H54 (cell line): ENCODE measurements around the gene ADCY3.
"Not testable (repeated sequence)": the region's sequence is repeated elsewhere in the genome, so short reads cannot be mapped to it uniquely, and the experiment has no call there.

ENCODE experiments used
- DNase-seq: peaks from one replicate; pipeline ENCODE4 v3.0.0; 2011; ENCODE audit warnings: low spot score, mixed read lengths; ENCODE audit not compliant: insufficient read length
- FAIRE-seq: peaks from 3 replicates; lab custom pipeline; 2011; peaks lifted over from hg19 to GRCh38; lab: Jason Lieb, UNC
- POLR2A ChIP-seq: IDR thresholded peaks from 2 replicates; pipeline ENCODE4 v1.6.1; 2011; ENCODE audit warnings: low read depth, mild to moderate bottlenecking, low read length

Gene ADCY3

GRCh38 chr2:24814516-24814915, 105.5 kb downstream of the ADCY3 start:
- FAIRE-seq (no peak), DNase-seq (no peak)
- no peak for TF ChIP-seq POLR2A

- DNase-seq (no peak), FAIRE-seq (no peak)
- no peak for TF ChIP-seq POLR2A
Measured at GRCh38 chr2:24813691-24814137, 106.3 kb downstream of the ADCY3 start.

GRCh38 chr2:24809316-24810007, 110.6 kb downstream of the ADCY3 start:
- FAIRE-seq (no peak), DNase-seq (no peak)
- TF ChIP-seq POLR2A, result no peak

GRCh38 chr2:24806661-24807036, 113.4 kb downstream of the ADCY3 start:
- peak; percentile 36 for FAIRE-seq
- no peak for DNase-seq
- no peak for TF ChIP-seq POLR2A

GRCh38 chr2:24805811-24806660, 114.0 kb downstream of the ADCY3 start:
- DNase-seq, result not testable (repeated sequence)

GRCh38 chr2:24800487-24800886, 119.5 kb downstream of the ADCY3 start:
- not testable (repeated sequence) for FAIRE-seq, DNase-seq

More at GRCh38 chr2:24805811-24806660, 114.0 kb downstream of the ADCY3 start:
- not testable (repeated sequence) for FAIRE-seq

GRCh38 chr2:24797644-24798043, 122.4 kb downstream of the ADCY3 start:
- DNase-seq (no peak), FAIRE-seq (no peak)
- no peak for TF ChIP-seq POLR2A

GRCh38 chr2:24793761-24794435, 126.1 kb downstream of the ADCY3 start:
- DNase-seq (peak; percentile 23), FAIRE-seq (no peak)
- no peak for TF ChIP-seq POLR2A

GRCh38 chr2:24792874-24793760, 126.9 kb downstream of the ADCY3 start, which contains the start of the genes CENPO and PTRHD1:
CENPO (plus strand) TSS chr2:24793425; CDS start chr2:24793920, 495 bp downstream.
PTRHD1 (minus strand) TSS chr2:24793391; CDS start chr2:24793377, 14 bp downstream.
- peak; percentile 94 for DNase-seq
- peak; percentile 64; the same call in 1 of the 2 replicates for TF ChIP-seq POLR2A
- FAIRE-seq, result peak; percentile 30

GRCh38 chr2:24792542-24792873, 127.5 kb downstream of the ADCY3 start:
- FAIRE-seq, result no peak
- no peak for DNase-seq
- no peak for TF ChIP-seq POLR2A

- FAIRE-seq, result no peak
- no peak for TF ChIP-seq POLR2A
- DNase-seq, result no peak
Measured at GRCh38 chr2:24791452-24791851, 128.6 kb downstream of the ADCY3 start.

GRCh38 chr2:24788816-24789215, 131.2 kb downstream of the ADCY3 start:
- no peak for TF ChIP-seq POLR2A
- DNase-seq (no peak), FAIRE-seq (no peak)

- TF ChIP-seq POLR2A, result no peak
- no peak for DNase-seq
- FAIRE-seq, result no peak
Measured at GRCh38 chr2:24787532-24787931, 132.5 kb downstream of the ADCY3 start.
